Endothelial cell (in vitro differentiated cells): ENCODE measurements around the gene KCNC4. TPM values are rescaled to one million over a fixed set of nuclear protein-coding genes. Genes with fewer than 3 reads are reported as not detected.

Experiments
- DNase-seq: peaks from one replicate; pipeline ENCODE4 v3.0.0; 2021; ENCODE audit warnings: low spot score
- H3K27ac Mint-ChIP-seq: one replicate; pipeline ENCODE4 v1.8.0; 2021; ENCODE audit warnings: mixed read lengths, inconsistent platforms; ENCODE audit not compliant: unreplicated experiment
- H3K27me3 Mint-ChIP-seq: one replicate; pipeline ENCODE4 v1.8.0; 2021; ENCODE audit warnings: mild to moderate bottlenecking, moderate library complexity, mixed read lengths, inconsistent platforms; ENCODE audit not compliant: unreplicated experiment
- H3K36me3 Mint-ChIP-seq: one replicate; pipeline ENCODE4 v1.8.0; 2021; ENCODE audit warnings: mild to moderate bottlenecking, low read depth, mixed read lengths, inconsistent platforms; ENCODE audit not compliant: unreplicated experiment
- H3K4me1 Mint-ChIP-seq: one replicate; pipeline ENCODE4 v1.8.0; 2021; ENCODE audit warnings: mild to moderate bottlenecking, mixed read lengths, inconsistent platforms; ENCODE audit not compliant: unreplicated experiment
- H3K4me3 Mint-ChIP-seq: one replicate; pipeline ENCODE4 v1.8.0; 2021; ENCODE audit warnings: mild to moderate bottlenecking, mixed read lengths, inconsistent platforms; ENCODE audit not compliant: unreplicated experiment
- H3K9me3 Mint-ChIP-seq: one replicate; pipeline ENCODE4 v1.8.0; 2021; ENCODE audit warnings: mixed read lengths, inconsistent platforms; ENCODE audit not compliant: unreplicated experiment
- total RNA-seq: library from RNA; stranded (reverse); fragmentation: NEBNext Ultra II Directional; extraction: Animal tissue kit (Norgen Biotek cat#: 25700); gene quantifications from one replicate; pipeline ENCODE4 v1.2.1, GENCODE V29; 2021; ENCODE audit not compliant: unreplicated experiment
- TF ChIP-seq, protein P1 (sequence below): fragments of 200-600 bp; sonication (generic); IDR thresholded peaks from one replicate; pipeline ENCODE4 v1.5.0; 2021; ENCODE audit warnings: antibody characterized with exemption; ENCODE audit not compliant: unreplicated experiment

The KCNC4 gene
- total RNA-seq, 1 donor from 2014 or later: 37.4 TPM

DNA sequence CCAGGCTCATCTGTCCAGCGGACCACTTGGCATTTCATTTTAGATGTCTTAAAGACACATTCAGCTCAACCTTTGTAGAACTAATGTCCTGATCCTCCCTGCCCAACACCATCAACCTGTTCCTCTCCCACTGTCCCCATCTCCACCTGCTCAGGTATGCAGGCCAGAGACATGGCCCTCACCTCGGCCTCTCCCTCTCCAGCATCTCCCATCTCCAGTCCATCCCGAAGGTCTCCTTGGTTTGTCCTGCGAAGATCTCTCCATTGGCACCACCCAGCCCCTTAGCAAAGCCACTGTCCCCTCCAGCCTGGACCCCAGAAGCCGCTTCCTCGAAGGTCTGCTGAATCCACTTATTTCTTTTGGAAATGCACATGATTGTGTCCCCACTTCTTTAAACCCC is 20.9 kb upstream of the KCNC4 start:
- Mint-ChIP-seq H3K27ac (no peak overlapping the region), H3K36me3 (peaks cover 41% of the 10 kb centered on the region), H3K27me3 (peaks cover 5% of the 10 kb centered on the region), H3K4me1 (peaks cover 13% of the 10 kb centered on the region), H3K9me3 (no peaks in the 10 kb centered on the region), H3K4me3 (peak overlapping the region; percentile 8)
- TF ChIP-seq, protein P1, sequence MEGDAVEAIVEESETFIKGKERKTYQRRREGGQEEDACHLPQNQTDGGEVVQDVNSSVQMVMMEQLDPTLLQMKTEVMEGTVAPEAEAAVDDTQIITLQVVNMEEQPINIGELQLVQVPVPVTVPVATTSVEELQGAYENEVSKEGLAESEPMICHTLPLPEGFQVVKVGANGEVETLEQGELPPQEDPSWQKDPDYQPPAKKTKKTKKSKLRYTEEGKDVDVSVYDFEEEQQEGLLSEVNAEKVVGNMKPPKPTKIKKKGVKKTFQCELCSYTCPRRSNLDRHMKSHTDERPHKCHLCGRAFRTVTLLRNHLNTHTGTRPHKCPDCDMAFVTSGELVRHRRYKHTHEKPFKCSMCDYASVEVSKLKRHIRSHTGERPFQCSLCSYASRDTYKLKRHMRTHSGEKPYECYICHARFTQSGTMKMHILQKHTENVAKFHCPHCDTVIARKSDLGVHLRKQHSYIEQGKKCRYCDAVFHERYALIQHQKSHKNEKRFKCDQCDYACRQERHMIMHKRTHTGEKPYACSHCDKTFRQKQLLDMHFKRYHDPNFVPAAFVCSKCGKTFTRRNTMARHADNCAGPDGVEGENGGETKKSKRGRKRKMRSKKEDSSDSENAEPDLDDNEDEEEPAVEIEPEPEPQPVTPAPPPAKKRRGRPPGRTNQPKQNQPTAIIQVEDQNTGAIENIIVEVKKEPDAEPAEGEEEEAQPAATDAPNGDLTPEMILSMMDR: no peak
- no peak for DNase-seq

DNA sequence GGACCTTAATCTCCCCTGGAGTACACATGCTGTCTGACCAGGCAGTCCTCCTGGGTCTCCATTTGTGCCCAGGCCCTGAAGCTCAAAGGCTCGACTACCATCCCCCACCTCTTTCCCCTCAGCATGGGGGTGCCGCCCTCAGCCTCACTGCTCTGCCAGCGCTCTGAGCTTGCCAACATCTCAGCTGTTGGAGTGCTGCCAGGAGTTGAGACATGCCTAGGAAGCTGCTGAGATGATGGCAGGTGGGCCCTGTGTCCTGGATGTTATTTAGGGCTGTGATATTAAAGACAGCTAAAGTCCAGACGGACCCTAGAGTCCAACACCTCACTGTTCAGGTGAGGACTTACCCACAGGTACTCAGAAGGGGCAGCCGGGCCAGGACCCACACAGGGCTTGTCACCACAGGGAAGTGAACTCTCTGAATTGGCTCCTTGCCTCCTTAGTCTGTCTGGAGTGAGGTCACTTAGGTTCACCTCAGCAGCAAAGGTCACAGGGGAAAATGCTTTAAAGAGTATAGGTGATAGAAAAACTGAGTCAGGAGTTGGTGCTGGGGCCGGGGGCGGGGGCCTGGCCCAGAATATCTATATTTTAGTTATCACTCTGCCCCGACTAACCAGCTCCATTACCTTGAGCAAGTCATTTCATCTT is 19.7 kb upstream of the KCNC4 start:
- peaks cover 41% of the 10 kb centered on the region for H3K36me3 Mint-ChIP-seq
- no peak overlapping the region for H3K27ac Mint-ChIP-seq
- DNase-seq: no peak
- H3K4me3 Mint-ChIP-seq: no peak overlapping the region
- TF ChIP-seq, protein P1: no peak
- no peaks in the 10 kb centered on the region for H3K9me3 Mint-ChIP-seq
- peaks cover 5% of the 10 kb centered on the region for H3K27me3 Mint-ChIP-seq
- H3K4me1 Mint-ChIP-seq: peaks cover 3% of the 10 kb centered on the region

DNA sequence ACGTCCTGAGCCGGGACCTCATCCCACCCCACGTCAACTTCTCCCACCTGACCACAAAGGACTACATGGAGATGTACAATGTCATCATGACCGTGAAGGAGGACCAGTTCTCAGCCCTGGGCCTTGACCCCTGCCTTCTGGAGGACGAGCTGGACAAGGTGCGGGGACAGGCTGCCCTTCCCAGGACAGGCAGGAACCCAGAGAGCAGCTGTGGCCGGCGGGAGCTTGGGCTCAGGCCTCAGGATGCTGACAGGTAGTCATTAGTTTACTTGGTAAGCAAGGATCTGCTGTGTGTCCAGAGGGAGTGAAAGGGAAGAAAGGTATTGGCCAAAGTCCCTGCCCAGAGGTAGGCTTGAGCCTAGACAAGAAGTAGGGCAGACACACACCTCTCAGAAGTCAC is 17.6 kb upstream of the KCNC4 start:
- H3K27me3 Mint-ChIP-seq: peaks cover 10% of the 10 kb centered on the region
- H3K36me3 Mint-ChIP-seq: peaks cover 50% of the 10 kb centered on the region
- peaks cover 6% of the 10 kb centered on the region for H3K4me1 Mint-ChIP-seq
- no peak overlapping the region for H3K27ac Mint-ChIP-seq
- TF ChIP-seq, protein P1: no peak
- no peaks in the 10 kb centered on the region for H3K9me3 Mint-ChIP-seq
- no peak overlapping the region for H3K4me3 Mint-ChIP-seq
- no peak for DNase-seq

DNA sequence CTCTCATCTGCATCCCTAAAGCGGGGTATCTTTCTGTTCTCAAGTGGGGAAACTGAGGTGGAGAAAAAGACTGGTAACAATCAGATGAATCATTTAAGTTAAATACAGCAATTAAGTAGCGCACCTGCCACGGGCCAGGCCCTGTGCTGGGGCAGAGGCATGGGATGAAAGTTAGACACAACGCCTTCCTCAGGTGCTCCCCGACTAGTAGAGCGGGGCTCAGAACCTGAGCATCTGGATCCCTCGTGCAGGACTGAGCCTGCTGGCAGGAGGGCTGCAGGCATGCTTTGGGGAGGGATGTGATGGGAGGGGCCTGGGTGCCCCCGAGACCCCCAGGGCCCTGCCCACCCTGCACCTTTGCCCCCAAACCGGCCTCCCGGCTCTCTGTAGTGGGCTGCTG is 14.9 kb upstream of the KCNC4 start:
- TF ChIP-seq, protein P1: no peak
- Mint-ChIP-seq H3K27ac (no peak overlapping the region), H3K4me3 (no peak overlapping the region), H3K9me3 (no peaks in the 10 kb centered on the region), H3K4me1 (peaks cover 3% of the 10 kb centered on the region), H3K36me3 (peaks cover 42% of the 10 kb centered on the region), H3K27me3 (peaks cover 11% of the 10 kb centered on the region)
- no peak for DNase-seq

DNA sequence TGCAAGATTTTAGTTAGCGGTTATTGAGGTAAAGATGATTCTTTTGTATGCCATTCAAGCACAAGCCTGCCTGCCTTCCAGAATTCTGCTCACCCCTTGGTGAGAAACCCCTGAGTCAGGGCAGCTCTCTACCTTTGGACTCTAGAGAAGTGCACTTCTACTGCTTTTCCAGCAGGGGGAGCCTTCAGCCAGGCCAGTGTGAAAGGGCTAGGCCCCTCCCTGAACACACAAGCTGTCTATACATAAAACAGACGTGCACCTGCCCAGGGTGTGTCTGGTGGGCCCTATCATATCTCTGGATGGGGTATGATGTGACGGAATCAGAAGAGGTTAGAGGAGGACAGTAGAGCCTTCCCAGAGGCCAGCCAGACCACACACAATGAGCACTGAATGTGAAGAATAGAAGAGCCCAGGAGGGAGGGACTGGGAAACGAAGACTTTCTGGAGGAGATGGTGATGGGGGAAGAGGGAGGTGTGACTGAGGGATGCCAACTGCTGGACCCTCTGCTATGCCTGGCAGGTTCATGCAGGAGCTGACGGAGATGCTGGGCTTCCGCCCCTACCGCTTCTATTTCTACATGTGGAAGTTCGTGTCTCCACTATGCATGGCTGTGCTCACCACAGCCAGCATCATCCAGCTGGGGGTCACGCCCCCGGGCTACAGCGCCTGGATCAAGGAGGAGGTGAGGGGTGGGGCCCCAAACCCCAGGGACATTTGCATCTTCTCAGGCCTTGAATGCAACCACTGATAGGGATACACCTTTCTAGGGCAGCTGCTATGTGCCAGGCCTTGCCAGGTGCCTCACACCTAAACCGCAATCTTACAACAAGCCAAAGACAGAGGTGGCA is 13.0 kb upstream of the KCNC4 start:
- peak; percentile 61 for DNase-seq
- TF ChIP-seq, protein P1: peak; percentile 95
- Mint-ChIP-seq H3K9me3 (no peaks in the 10 kb centered on the region), H3K36me3 (peaks cover 34% of the 10 kb centered on the region), H3K4me1 (peaks cover 3% of the 10 kb centered on the region), H3K4me3 (no peak overlapping the region), H3K27ac (no peak overlapping the region), H3K27me3 (peaks cover 14% of the 10 kb centered on the region)
